CD14-positive monocyte (primary cell): ENCODE results near the gene ACKR2. TPM values are rescaled to one million over a fixed set of nuclear protein-coding genes. Genes with fewer than 3 reads are reported as not detected.

ENCODE experiments used
- DNase-seq, 3 donors: peaks; one replicate each; pipeline ENCODE4 v3.0.0-alpha.2; 2011 to 2022
- H2AFZ ChIP-seq: 2 replicates; pipeline ENCODE4 v1.6.0; 2012; ENCODE audit warnings: mild to moderate bottlenecking, low read depth, low read length, inconsistent platforms; ENCODE audit not compliant: insufficient read depth, poor library complexity, severe bottlenecking
- H3K27ac ChIP-seq, 2 donors: 1 replicate in 1 of 2; 2 replicates in 1 of 2; pipeline ENCODE4 v1.5.1; 2012 to 2013; ENCODE audit warnings: low read length in 2 of 2, control low read depth in 1 of 2, inconsistent platforms in 1 of 2, low read depth in 1 of 2, mild to moderate bottlenecking in 1 of 2
- H3K27me3 ChIP-seq, 2 donors: one replicate each; pipeline versions ENCODE4 v1.6.0 to v1.6.1; 2011 to 2013; ENCODE audit warnings: low read length in 2 of 2; ENCODE audit not compliant: control insufficient read depth in 2 of 2, insufficient read depth in 2 of 2
- H3K36me3 ChIP-seq, 2 donors: replicated peaks in 1 of 2; 1 replicate in 1 of 2; 2 replicates in 1 of 2; pipeline versions ENCODE4 v1.5.1 to v1.6.1; 2012 to 2013; ENCODE audit warnings: low read length in 2 of 2, control low read depth in 1 of 2, inconsistent platforms in 1 of 2, mild to moderate bottlenecking in 1 of 2; ENCODE audit not compliant: insufficient read depth in 2 of 2, control insufficient read depth in 1 of 2
- H3K4me1 ChIP-seq, 2 donors: 1 replicate in 1 of 2; 2 replicates in 1 of 2; pipeline versions ENCODE4 v1.5.1 to v1.6.1; 2012 to 2013; ENCODE audit warnings: low read length in 2 of 2, control low read depth in 1 of 2, inconsistent platforms in 1 of 2, mild to moderate bottlenecking in 1 of 2, moderate library complexity in 1 of 2; ENCODE audit not compliant: insufficient read depth in 2 of 2, control insufficient read depth in 1 of 2
- H3K4me2 ChIP-seq: replicated peaks from 2 replicates; pipeline ENCODE3; 2012; ENCODE audit warnings: low read length, moderate library complexity, mild to moderate bottlenecking; ENCODE audit not compliant: poor library complexity, severe bottlenecking; ENCODE audit errors: extremely low read depth
- H3K4me3 ChIP-seq, 3 experiments: fragments of 200-600 bp in 1 of 3; sonication (generic) in 1 of 3; replicated peaks in 1 of 3; 1 replicate in 2 of 3; 2 replicates in 1 of 3; pipeline ENCODE4 v1.5.1; 2011 to 2013; ENCODE audit warnings: low read length in 3 of 3, mild to moderate bottlenecking in 3 of 3, control low read depth in 2 of 3, low read depth in 2 of 3, inconsistent platforms in 1 of 3, moderate library complexity in 1 of 3
- H3K79me2 ChIP-seq: 2 replicates; pipeline ENCODE4 v1.6.0; 2012; ENCODE audit warnings: mild to moderate bottlenecking, control low read depth, inconsistent platforms, low read length, moderate library complexity; ENCODE audit not compliant: insufficient read depth
- H3K9ac ChIP-seq: 2 replicates; pipeline ENCODE4 v1.6.0; 2017; ENCODE audit warnings: low read length, mild to moderate bottlenecking; ENCODE audit not compliant: insufficient read depth, poor library complexity, severe bottlenecking
- H3K9me3 ChIP-seq, 2 donors: replicated peaks in 1 of 2; 1 replicate in 1 of 2; 2 replicates in 1 of 2; pipeline versions ENCODE4 v1.5.1 to v1.6.1; 2012 to 2013; ENCODE audit warnings: low read length in 2 of 2, control low read depth in 1 of 2; ENCODE audit not compliant: control insufficient read depth in 1 of 2, insufficient read depth in 1 of 2
- H4K20me1 ChIP-seq: 2 replicates; pipeline ENCODE4 v1.6.0; 2012; ENCODE audit warnings: mild to moderate bottlenecking, low read length, control low read depth, moderate library complexity; ENCODE audit not compliant: insufficient read depth
- H3K27ac Mint-ChIP-seq, 7 donors: one replicate each; pipeline ENCODE4 v1.8.0; 2020; ENCODE audit warnings: mild to moderate bottlenecking in 7 of 7, mixed read lengths in 7 of 7, moderate library complexity in 6 of 7, inconsistent platforms in 2 of 7
- H3K27me3 Mint-ChIP-seq, 3 donors: one replicate each; pipeline ENCODE4 v1.8.0; 2021 to 2022; ENCODE audit warnings: low read depth in 3 of 3, mild to moderate bottlenecking in 3 of 3, mixed read lengths in 3 of 3, moderate library complexity in 3 of 3, inconsistent platforms in 1 of 3
- H3K36me3 Mint-ChIP-seq, 2 donors: one replicate each; pipeline ENCODE4 v1.8.0; 2020; ENCODE audit warnings: mixed read lengths in 2 of 2, inconsistent platforms in 1 of 2, mild to moderate bottlenecking in 1 of 2
- H3K4me1 Mint-ChIP-seq: one replicate; pipeline ENCODE4 v1.8.0; 2020; ENCODE audit warnings: mild to moderate bottlenecking, mixed read lengths
- H3K4me3 Mint-ChIP-seq, 2 donors: one replicate each; pipeline ENCODE4 v1.8.0; 2020; ENCODE audit warnings: mild to moderate bottlenecking in 2 of 2, mixed read lengths in 2 of 2, moderate library complexity in 1 of 2
- H3K9me3 Mint-ChIP-seq, 7 donors: one replicate each; pipeline ENCODE4 v1.8.0; 2020 to 2022; ENCODE audit warnings: mixed read lengths in 7 of 7, mild to moderate bottlenecking in 6 of 7, moderate library complexity in 6 of 7, inconsistent platforms in 2 of 7
- WGBS: methylation state at CpG from one replicate; pipeline ENCODE4 v1.1.5; 2013; ENCODE audit warnings: missing lambda C conversion rate; ENCODE audit not compliant: insufficient coverage; 5-methylcytosine and 5-hydroxymethylcytosine counted together
- intact Hi-C, 2 donors: fragments of 100-400 bp; cut with micrococcal nuclease; formaldehyde crosslinking; loops; one replicate each; pipeline versions ENCODE4 v1.15.0 to v1.15.1; 2023
- polyA plus RNA-seq, 3 donors: library from polyadenylated mRNA; depleted of rRNA in 1 of 3; unstranded in 2 of 3; stranded (reverse) in 1 of 3; fragments of 300-500 nt in 2 of 3; fragments of >200 nt in 1 of 3; fragmentation: Illumina TruSeq in 2 of 3; gene quantifications; 1 replicate in 2 of 3; 2 replicates in 1 of 3; pipeline ENCODE4 v1.2.3, GENCODE V29; 2012 to 2021
- TF ChIP-seq, protein P1 (sequence below): fragments of 200-600 bp; IDR thresholded peaks from one replicate; pipeline ENCODE4 v1.8.0; 2022; ENCODE audit warnings: antibody characterized with exemption, mild to moderate bottlenecking

ACKR2 gene
- polyA plus RNA-seq, 3 donors: 0.49 TPM; not detected in 2

DNA sequence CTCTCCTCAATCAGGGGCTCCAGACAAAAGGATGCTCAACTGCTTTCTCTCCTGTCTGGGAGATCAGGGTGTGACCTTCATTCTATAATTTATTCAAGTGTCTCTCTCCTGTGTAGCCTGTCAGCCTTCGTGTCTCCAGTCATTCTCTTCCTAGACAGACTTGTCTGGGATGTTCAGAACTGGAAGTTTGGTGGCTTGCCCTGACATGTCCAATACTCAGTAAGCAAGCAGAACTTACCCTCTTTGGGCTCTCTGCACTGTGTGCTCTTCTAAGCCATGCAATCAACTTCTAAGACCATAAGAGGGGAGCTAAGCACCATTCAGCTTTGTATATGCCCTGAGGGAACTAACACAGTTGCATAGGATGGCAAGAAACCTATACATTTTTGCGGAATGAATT, 14.1 kb downstream of the ACKR2 start:
- Histone ChIP-seq H3K4me3 (no peak overlapping the region), H3K4me2 (no peak overlapping the region), H3K4me1 (no peaks in the 10 kb centered on the region), H3K9ac (no peak overlapping the region), H3K27me3 (no peaks in the 10 kb centered on the region), H3K9me3 (no peaks in the 10 kb centered on the region), H3K79me2 (no peaks in the 10 kb centered on the region), H3K27ac (no peak overlapping the region), H2AFZ (no peak overlapping the region), H4K20me1 (no peaks in the 10 kb centered on the region), H3K36me3 (no peaks in the 10 kb centered on the region)
- no peaks in the 10 kb centered on the region for H3K36me3 Mint-ChIP-seq
- no peak overlapping the region for H3K4me3 Mint-ChIP-seq
- H3K27ac Mint-ChIP-seq: no peak overlapping the region
- no peak for DNase-seq
- intact Hi-C loops: no loop called here
- TF ChIP-seq, protein P1, sequence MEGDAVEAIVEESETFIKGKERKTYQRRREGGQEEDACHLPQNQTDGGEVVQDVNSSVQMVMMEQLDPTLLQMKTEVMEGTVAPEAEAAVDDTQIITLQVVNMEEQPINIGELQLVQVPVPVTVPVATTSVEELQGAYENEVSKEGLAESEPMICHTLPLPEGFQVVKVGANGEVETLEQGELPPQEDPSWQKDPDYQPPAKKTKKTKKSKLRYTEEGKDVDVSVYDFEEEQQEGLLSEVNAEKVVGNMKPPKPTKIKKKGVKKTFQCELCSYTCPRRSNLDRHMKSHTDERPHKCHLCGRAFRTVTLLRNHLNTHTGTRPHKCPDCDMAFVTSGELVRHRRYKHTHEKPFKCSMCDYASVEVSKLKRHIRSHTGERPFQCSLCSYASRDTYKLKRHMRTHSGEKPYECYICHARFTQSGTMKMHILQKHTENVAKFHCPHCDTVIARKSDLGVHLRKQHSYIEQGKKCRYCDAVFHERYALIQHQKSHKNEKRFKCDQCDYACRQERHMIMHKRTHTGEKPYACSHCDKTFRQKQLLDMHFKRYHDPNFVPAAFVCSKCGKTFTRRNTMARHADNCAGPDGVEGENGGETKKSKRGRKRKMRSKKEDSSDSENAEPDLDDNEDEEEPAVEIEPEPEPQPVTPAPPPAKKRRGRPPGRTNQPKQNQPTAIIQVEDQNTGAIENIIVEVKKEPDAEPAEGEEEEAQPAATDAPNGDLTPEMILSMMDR: no peak
- peaks cover 0 to 2% (median 0%) of the 10 kb centered on the region in 7 donors for H3K9me3 Mint-ChIP-seq
- H3K27me3 Mint-ChIP-seq: peaks cover 1 to 12% (median 4%) of the 10 kb centered on the region in 3 donors
- peaks cover 2% of the 10 kb centered on the region for H3K4me1 Mint-ChIP-seq
- whole genome bisulfite sequencing: no CpG with 5 or more reads among the region's 2 CpGs

DNA sequence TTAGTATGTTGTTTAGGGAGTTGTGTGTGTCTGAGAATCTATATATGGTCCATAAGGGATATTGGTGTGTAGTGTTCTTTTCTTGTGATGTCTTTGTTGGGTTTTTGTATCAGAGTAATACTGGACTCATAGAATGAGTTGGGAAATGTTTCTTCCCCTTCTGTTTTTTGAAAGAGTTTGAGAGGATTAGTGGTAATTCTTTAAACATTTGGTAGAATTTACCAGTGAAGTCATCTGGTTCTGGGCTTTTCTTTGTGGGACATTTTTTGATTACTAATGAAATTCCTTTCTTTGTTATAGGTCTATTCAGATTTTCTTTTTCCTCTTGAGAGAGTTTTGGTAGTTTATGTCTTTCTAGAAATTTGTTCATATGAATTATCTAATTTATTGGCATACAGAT, 16.9 kb downstream of the ACKR2 start:
- Histone ChIP-seq H3K4me1 (no peaks in the 10 kb centered on the region), H3K27me3 (no peaks in the 10 kb centered on the region), H3K4me3 (no peak overlapping the region), H3K9me3 (no peaks in the 10 kb centered on the region), H3K36me3 (no peaks in the 10 kb centered on the region), H2AFZ (no peak overlapping the region), H3K27ac (no peak overlapping the region), H3K9ac (no peak overlapping the region), H3K4me2 (no peak overlapping the region), H4K20me1 (no peaks in the 10 kb centered on the region), H3K79me2 (no peaks in the 10 kb centered on the region)
- DNase-seq: no peak
- Mint-ChIP-seq H3K9me3 (peaks cover 0 to 2% (median 0%) of the 10 kb centered on the region in 7 donors), H3K27me3 (peaks cover 1 to 10% (median 5%) of the 10 kb centered on the region in 3 donors), H3K4me1 (peaks cover 4% of the 10 kb centered on the region), H3K4me3 (no peak overlapping the region), H3K36me3 (no peaks in the 10 kb centered on the region), H3K27ac (no peak overlapping the region)
- TF ChIP-seq, protein P1: no peak
- intact Hi-C loops: no loop called here
